Effector memory CD8-positive, alpha-beta T cell (primary cell): ENCODE results near the gene NAE1.

Experiments
- ATAC-seq: fragments of 150-1000 bp; cut with Tn5 transposase; replicated peaks from 2 replicates; pipeline ENCODE4 v1.10.0; 2021; ENCODE audit warnings: mild to moderate bottlenecking, moderate library complexity
- DNase-seq, 3 experiments: peaks; one replicate each; pipeline ENCODE4 v3.0.0; 2021
- H3K27ac Mint-ChIP-seq, 2 donors: one replicate each; pipeline ENCODE4 v1.8.0; 2022; ENCODE audit warnings: mild to moderate bottlenecking in 2 of 2, mixed read lengths in 2 of 2, moderate library complexity in 2 of 2
- H3K27me3 Mint-ChIP-seq, 2 donors: one replicate each; pipeline ENCODE4 v1.8.0; 2022; ENCODE audit warnings: mixed read lengths in 2 of 2
- H3K36me3 Mint-ChIP-seq: one replicate; pipeline ENCODE4 v1.8.0; 2022; ENCODE audit warnings: mild to moderate bottlenecking, moderate library complexity, mixed read lengths; ENCODE audit not compliant: insufficient read depth
- H3K4me1 Mint-ChIP-seq, 2 donors: one replicate each; pipeline ENCODE4 v1.8.0; 2022; ENCODE audit warnings: low read depth in 2 of 2, mixed read lengths in 2 of 2
- H3K4me3 Mint-ChIP-seq, 2 donors: one replicate each; pipeline ENCODE4 v1.8.0; 2022; ENCODE audit warnings: mild to moderate bottlenecking in 2 of 2, mixed read lengths in 2 of 2, moderate library complexity in 2 of 2
- H3K9me3 Mint-ChIP-seq, 2 donors: one replicate each; pipeline ENCODE4 v1.8.0; 2022; ENCODE audit warnings: mixed read lengths in 2 of 2

Gene NAE1

DNA sequence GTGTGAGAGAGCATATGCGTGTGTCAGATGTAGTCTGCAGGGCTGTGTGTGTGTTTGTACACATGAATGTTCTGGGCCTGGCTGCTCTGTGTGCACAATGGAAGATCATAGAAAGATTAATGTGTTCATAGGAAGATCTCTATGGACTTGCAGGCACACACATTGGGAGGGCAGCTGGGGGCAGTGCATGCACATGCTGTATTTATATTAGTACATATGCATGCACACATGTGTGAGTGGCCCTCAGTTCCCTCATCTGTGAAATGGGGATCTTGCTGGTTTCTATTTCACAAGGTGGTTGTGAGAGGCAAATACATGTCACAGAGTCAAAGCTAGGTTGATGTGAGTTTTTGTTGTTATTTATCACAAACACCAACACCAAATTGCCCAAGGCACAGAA lies 15.5 kb upstream of the NAE1 start:
- peaks cover 35 to 75% of the 10 kb centered on the region in 2 donors for H3K27me3 Mint-ChIP-seq
- DNase-seq (no peak), ATAC-seq (no peak)
- H3K4me3 Mint-ChIP-seq: no peak overlapping the region
- peaks cover 3% of the 10 kb centered on the region for H3K36me3 Mint-ChIP-seq
- H3K27ac Mint-ChIP-seq: no peak overlapping the region
- H3K9me3 Mint-ChIP-seq: no peaks in the 10 kb centered on the region
- H3K4me1 Mint-ChIP-seq: peaks cover 4% of the 10 kb centered on the region in 2 donors

- Mint-ChIP-seq H3K4me3 (no peak overlapping the region), H3K27me3 (peaks cover 35 to 76% of the 10 kb centered on the region in 2 donors), H3K36me3 (peaks cover 3% of the 10 kb centered on the region), H3K27ac (no peak overlapping the region), H3K9me3 (no peaks in the 10 kb centered on the region), H3K4me1 (peaks cover 4% of the 10 kb centered on the region in 2 donors)
- DNase-seq (no peak), ATAC-seq (no peak)
These were observed 15.0 kb upstream of the NAE1 start for GRCh38 chr16:66845791-66846221.

DNA sequence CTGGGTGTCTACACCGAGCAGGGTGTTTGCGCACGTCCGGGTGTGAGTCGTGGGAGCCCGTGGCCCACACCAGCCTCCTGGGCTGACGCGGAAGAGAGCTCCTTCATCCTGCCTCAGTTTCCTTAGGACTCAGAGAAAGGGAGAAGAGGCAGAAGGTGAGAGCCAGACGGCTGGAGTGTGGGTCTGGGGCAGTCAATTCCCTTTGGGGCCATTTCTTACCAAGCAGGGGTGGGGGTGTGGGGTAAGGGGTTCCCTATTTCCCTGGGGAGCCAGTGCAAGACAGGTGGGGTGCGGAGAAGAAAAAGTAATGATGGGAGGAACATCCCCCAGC lies 14.3 kb upstream of the NAE1 start:
- Mint-ChIP-seq H3K4me1 (peaks cover 4% of the 10 kb centered on the region in 2 donors), H3K27me3 (peaks cover 35 to 76% of the 10 kb centered on the region in 2 donors), H3K9me3 (no peaks in the 10 kb centered on the region), H3K27ac (no peak overlapping the region), H3K36me3 (peaks cover 3% of the 10 kb centered on the region), H3K4me3 (peak overlapping the region in 1 of 2 donors; percentile 33)
- ATAC-seq (no peak), DNase-seq (no peak)

- Mint-ChIP-seq H3K36me3 (peaks cover 3% of the 10 kb centered on the region), H3K9me3 (no peaks in the 10 kb centered on the region), H3K27ac (no peak within 1 kb of the TSS), H3K4me1 (peaks cover 4% of the 10 kb centered on the region in 2 donors), H3K4me3 (peak within 1 kb of the TSS; percentile 64 to 68), H3K27me3 (peaks cover 35 to 77% of the 10 kb centered on the region in 2 donors)
- ATAC-seq (no peak), DNase-seq (no peak)
These were observed 13.7 kb upstream of the NAE1 start, which contains the start of gene CA7 for GRCh38 chr16:66844342-66845079. Gene CA7 (plus strand): TSS chr16:66844414. CDS start chr16:66844488, 74 bp downstream.

DNA sequence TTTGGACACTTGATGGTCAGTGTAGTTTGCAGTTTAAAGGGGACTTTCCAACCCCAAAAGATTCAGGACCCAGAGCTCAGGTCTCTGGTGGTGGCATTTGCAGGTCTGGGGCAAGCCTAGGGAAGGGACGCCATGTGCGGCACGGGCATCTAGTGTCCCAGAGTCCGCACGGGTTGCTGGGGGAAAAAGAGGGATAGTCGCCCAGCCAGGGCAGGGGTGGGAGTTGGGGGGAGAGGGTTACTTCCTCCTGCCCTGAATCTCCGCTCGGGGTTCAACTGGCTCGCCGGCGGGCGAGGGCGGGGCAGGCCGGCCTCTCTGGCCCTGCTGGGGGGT lies 13.2 kb upstream of the NAE1 start:
- H3K27me3 Mint-ChIP-seq: peaks cover 40 to 82% of the 10 kb centered on the region in 2 donors
- peaks cover 4% of the 10 kb centered on the region in 2 donors for H3K4me1 Mint-ChIP-seq
- no peak overlapping the region for H3K27ac Mint-ChIP-seq
- peak overlapping the region; percentile 64 to 68 for H3K4me3 Mint-ChIP-seq
- H3K36me3 Mint-ChIP-seq: peaks cover 3% of the 10 kb centered on the region
- no peak for ATAC-seq
- no peak for DNase-seq
- no peaks in the 10 kb centered on the region for H3K9me3 Mint-ChIP-seq

- ATAC-seq: no peak
- no peak for DNase-seq
- H3K4me3 Mint-ChIP-seq: peak overlapping the region in 1 of 2 donors; percentile 25
- peaks cover 40 to 85% of the 10 kb centered on the region in 2 donors for H3K27me3 Mint-ChIP-seq
- H3K9me3 Mint-ChIP-seq: no peaks in the 10 kb centered on the region
- no peak overlapping the region for H3K27ac Mint-ChIP-seq
- peaks cover 3% of the 10 kb centered on the region for H3K36me3 Mint-ChIP-seq
- peaks cover 4% of the 10 kb centered on the region in 2 donors for H3K4me1 Mint-ChIP-seq
These were observed 12.4 kb upstream of the NAE1 start for GRCh38 chr16:66843191-66843590.

- H3K4me1 Mint-ChIP-seq: peaks cover 4% of the 10 kb centered on the region in 2 donors
- H3K9me3 Mint-ChIP-seq: no peaks in the 10 kb centered on the region
- DNase-seq (no peak), ATAC-seq (no peak)
- H3K27ac Mint-ChIP-seq: no peak overlapping the region
- peaks cover 3% of the 10 kb centered on the region for H3K36me3 Mint-ChIP-seq
- H3K27me3 Mint-ChIP-seq: peaks cover 40 to 83% of the 10 kb centered on the region in 2 donors
- H3K4me3 Mint-ChIP-seq: no peak overlapping the region
These were observed 12.0 kb upstream of the NAE1 start for GRCh38 chr16:66842765-66843164.

DNA sequence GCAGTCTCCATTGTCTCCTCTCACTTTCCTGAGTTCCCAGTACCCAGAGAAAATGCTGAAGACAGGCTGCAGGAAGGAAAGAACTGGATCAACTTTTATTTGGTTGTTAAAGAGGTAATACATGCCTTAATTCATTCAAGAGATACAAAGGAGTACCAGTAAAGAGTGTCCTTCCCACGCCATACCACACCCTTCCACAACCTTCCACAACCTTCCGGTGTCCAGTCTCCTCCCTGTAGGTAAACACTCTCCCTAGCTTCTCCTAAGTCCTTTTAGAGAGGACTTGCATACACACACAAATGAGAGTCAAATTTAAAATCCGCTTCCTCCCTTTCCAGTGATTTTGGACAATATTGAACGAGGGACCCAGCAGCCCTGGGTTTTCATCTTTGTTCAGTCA lies 10.6 kb upstream of the NAE1 start:
- DNase-seq (no peak), ATAC-seq (no peak)
- H3K9me3 Mint-ChIP-seq: no peaks in the 10 kb centered on the region
- H3K4me3 Mint-ChIP-seq: no peak overlapping the region
- H3K27me3 Mint-ChIP-seq: peaks cover 39 to 69% of the 10 kb centered on the region in 2 donors
- peaks cover 3% of the 10 kb centered on the region for H3K36me3 Mint-ChIP-seq
- H3K4me1 Mint-ChIP-seq: peaks cover 4% of the 10 kb centered on the region in 2 donors
- peak overlapping the region in 1 of 2 donors; percentile 58 for H3K27ac Mint-ChIP-seq

GRCh38 chr16:66840883-66841282 lies 10.1 kb upstream of the NAE1 start:
- Mint-ChIP-seq H3K4me1 (peaks cover 4% of the 10 kb centered on the region in 2 donors), H3K27ac (no peak overlapping the region), H3K9me3 (no peaks in the 10 kb centered on the region), H3K27me3 (peaks cover 34 to 64% of the 10 kb centered on the region in 2 donors), H3K36me3 (peaks cover 3% of the 10 kb centered on the region), H3K4me3 (no peak overlapping the region)
- DNase-seq (no peak), ATAC-seq (no peak)

- H3K4me1 Mint-ChIP-seq: no peaks in the 10 kb centered on the region
- peaks cover 6% of the 10 kb centered on the region for H3K36me3 Mint-ChIP-seq
- H3K9me3 Mint-ChIP-seq: no peaks in the 10 kb centered on the region
- H3K27me3 Mint-ChIP-seq: peaks cover 5 to 16% of the 10 kb centered on the region in 2 donors
- DNase-seq (no peak), ATAC-seq (no peak)
- no peak overlapping the region for H3K4me3 Mint-ChIP-seq
- H3K27ac Mint-ChIP-seq: no peak overlapping the region
These were observed 4.0 kb upstream of the NAE1 start for GRCh38 chr16:66834746-66835145.

DNA sequence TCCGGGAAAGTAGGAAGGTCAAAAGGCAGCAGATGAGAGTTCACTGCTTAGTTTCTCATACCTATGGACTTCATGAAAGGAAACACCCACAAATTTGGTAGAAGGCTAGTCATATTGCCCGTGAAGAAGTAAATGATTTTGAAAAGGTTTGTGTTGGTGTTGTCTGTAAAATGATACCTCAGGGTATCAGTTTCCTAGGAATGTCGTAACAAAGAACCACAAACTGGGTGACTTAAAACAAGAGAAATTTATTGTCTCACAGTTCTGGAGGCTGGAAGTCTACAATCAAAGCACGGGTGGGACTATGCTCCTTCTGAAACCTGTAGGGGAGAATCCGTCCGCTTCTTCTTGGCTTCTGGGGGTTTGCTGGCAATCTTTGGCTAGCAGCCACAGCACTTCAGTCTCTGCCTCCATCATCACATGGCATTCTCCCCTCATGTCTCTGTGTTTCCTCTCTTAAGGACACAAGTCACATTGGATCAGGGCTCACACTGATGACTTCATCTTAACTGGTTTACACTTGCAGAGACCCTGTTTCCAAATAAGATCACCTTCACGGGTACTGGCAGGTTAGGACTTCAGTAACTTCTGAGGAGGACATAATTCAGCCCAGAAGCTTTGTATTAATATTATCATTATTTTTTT lies 2.0 kb upstream of the NAE1 start:
- no peak overlapping the region for H3K4me3 Mint-ChIP-seq
- no peak for DNase-seq
- no peak for ATAC-seq
- peaks cover 12 to 16% of the 10 kb centered on the region in 2 donors for H3K4me1 Mint-ChIP-seq
- H3K27ac Mint-ChIP-seq: no peak overlapping the region
- no peaks in the 10 kb centered on the region for H3K9me3 Mint-ChIP-seq
- H3K36me3 Mint-ChIP-seq: peaks cover 6% of the 10 kb centered on the region
- H3K27me3 Mint-ChIP-seq: no peaks in the 10 kb centered on the region

GRCh38 chr16:66832190-66832589 lies 1.4 kb upstream of the NAE1 start:
- Mint-ChIP-seq H3K27ac (no peak overlapping the region), H3K4me3 (no peak overlapping the region)

GRCh38 chr16:66824006-66824405 lies 6.8 kb downstream of the NAE1 start:
- no peak overlapping the region for H3K27ac Mint-ChIP-seq
- H3K4me3 Mint-ChIP-seq: no peak overlapping the region
- peaks cover 68% of the 10 kb centered on the region for H3K36me3 Mint-ChIP-seq
- peaks cover 18 to 30% of the 10 kb centered on the region in 2 donors for H3K4me1 Mint-ChIP-seq
- no peak for ATAC-seq
- no peaks in the 10 kb centered on the region for H3K9me3 Mint-ChIP-seq
- no peaks in the 10 kb centered on the region for H3K27me3 Mint-ChIP-seq
- no peak for DNase-seq

More at GRCh38 chr16:66832190-66832589, 1.4 kb upstream of the NAE1 start:
- H3K9me3 Mint-ChIP-seq: no peaks in the 10 kb centered on the region
- no peak for ATAC-seq
- no peaks in the 10 kb centered on the region for H3K27me3 Mint-ChIP-seq
- peaks cover 6% of the 10 kb centered on the region for H3K36me3 Mint-ChIP-seq
- DNase-seq: no peak
- H3K4me1 Mint-ChIP-seq: peaks cover 14 to 19% of the 10 kb centered on the region in 2 donors

DNA sequence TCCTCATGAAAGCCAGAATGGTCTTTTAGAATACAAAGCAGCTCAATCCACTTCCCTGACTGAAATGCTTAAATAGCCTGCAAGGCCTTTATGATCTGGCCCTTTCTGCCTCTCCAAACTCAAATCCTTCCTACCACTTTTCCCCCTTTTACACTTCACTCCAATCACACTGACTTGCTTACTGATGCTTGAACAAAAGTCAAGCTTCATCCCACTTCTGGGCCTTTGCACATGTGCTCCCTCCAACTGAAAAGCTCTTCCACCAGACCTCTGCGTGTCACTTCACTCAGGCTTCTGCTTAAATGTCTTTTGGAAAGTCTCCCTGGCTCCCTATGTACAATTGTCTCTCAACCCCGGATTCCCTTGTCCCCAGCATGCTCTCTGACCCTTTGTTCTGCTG lies 16.0 kb downstream of the NAE1 start:
- peaks cover 90% of the 10 kb centered on the region for H3K36me3 Mint-ChIP-seq
- peaks cover 0 to under 1% of the 10 kb centered on the region in 2 donors for H3K4me1 Mint-ChIP-seq

More for the DNA sequence above, 16.0 kb downstream of the NAE1 start:
- Mint-ChIP-seq H3K4me3 (no peak overlapping the region), H3K27me3 (no peaks in the 10 kb centered on the region), H3K27ac (no peak overlapping the region), H3K9me3 (no peaks in the 10 kb centered on the region)
- no peak for DNase-seq
- no peak for ATAC-seq
